GM12872 (cell line): ENCODE data around the gene CDK4.

Experiments
- CTCF ChIP-seq: IDR thresholded peaks from 3 replicates; pipeline ENCODE4 v1.5.1; 2011; ENCODE audit warnings: low read depth, mild to moderate bottlenecking, low read length, moderate library complexity; ENCODE audit not compliant: insufficient read depth

CDK4 gene

GRCh38 chr12:57751788-57752667, at the start of gene CDK4:
TSS of gene CDK4 (minus strand) at chr12:57752310. CDS start at chr12:57751717, 593 bp downstream.
- TF ChIP-seq CTCF, result no peak

GRCh38 chr12:57800965-57801364, 48.9 kb upstream of the CDK4 start:
- no peak for TF ChIP-seq CTCF

- no peak for TF ChIP-seq CTCF
These were observed 45.8 kb upstream of the CDK4 start for GRCh38 chr12:57797933-57798332.

GRCh38 chr12:57796996-57797395, 44.9 kb upstream of the CDK4 start:
- TF ChIP-seq CTCF, result no peak

GRCh38 chr12:57795354-57795753, 43.2 kb upstream of the CDK4 start:
- no peak for TF ChIP-seq CTCF

GRCh38 chr12:57793920-57794319, 41.8 kb upstream of the CDK4 start:
- TF ChIP-seq CTCF, result no peak

GRCh38 chr12:57783861-57784260, 31.8 kb upstream of the CDK4 start:
- no peak for TF ChIP-seq CTCF
